ENCODE data around the gene AFF3. TPM values are rescaled to one million over a fixed set of nuclear protein-coding genes. Genes with fewer than 3 reads are reported as not detected.

AFF3 gene
- total and polyA plus RNA-seq, 4 donors, result 0.48 to 5.3 (median 2.3) TPM

DNA sequence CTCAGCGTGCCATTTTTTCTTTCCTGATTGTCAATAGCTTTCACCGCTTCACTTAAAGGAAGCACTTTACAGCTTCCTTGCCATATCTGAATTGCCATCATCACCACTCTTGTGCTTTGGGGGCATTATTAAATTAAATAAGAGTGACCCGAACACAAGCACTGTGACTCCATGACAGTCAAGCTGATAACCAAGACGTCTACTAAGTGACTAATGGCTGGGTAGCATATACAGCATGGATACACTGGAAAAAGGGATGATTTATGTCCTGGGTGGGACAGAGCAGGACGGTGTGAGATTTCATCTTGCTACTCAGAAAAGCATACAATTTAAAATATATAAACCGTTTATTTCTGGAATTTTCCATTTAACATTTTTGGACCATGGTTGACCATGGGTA is 24.3 kb upstream of the AFF3 start:
- H3K27me3 ChIP-seq (ENCODE audit: control insufficient read depth in 4 of 4, insufficient read depth in 4 of 4, low read length in 3 of 4), result no peaks in the 10 kb centered on the region
- H3K4me1 ChIP-seq (ENCODE audit: control insufficient read depth in 4 of 4, insufficient read depth in 4 of 4, low read length in 3 of 4), result no peaks in the 10 kb centered on the region
- H3K36me3 ChIP-seq (ENCODE audit: control insufficient read depth in 4 of 4, insufficient read depth in 3 of 4, low read depth in 1 of 4, low read length in 3 of 4), result no peaks in the 10 kb centered on the region
- H3K27ac ChIP-seq (ENCODE audit: low read depth in 1 of 2, low read length in 2 of 2), result no peak overlapping the region
- H3K9ac ChIP-seq (ENCODE audit: low read depth in 1 of 2, low read length in 2 of 2), result no peak overlapping the region
- 92% methylated on average over 6 of the region's 6 CpGs for WGBS
- no peaks in the 10 kb centered on the region for H3K9me3 ChIP-seq (ENCODE audit: control insufficient read depth in 4 of 4, low read length in 3 of 4)
- no peak for DNase-seq (ENCODE audit: low spot score)
- TF ChIP-seq, protein P1, sequence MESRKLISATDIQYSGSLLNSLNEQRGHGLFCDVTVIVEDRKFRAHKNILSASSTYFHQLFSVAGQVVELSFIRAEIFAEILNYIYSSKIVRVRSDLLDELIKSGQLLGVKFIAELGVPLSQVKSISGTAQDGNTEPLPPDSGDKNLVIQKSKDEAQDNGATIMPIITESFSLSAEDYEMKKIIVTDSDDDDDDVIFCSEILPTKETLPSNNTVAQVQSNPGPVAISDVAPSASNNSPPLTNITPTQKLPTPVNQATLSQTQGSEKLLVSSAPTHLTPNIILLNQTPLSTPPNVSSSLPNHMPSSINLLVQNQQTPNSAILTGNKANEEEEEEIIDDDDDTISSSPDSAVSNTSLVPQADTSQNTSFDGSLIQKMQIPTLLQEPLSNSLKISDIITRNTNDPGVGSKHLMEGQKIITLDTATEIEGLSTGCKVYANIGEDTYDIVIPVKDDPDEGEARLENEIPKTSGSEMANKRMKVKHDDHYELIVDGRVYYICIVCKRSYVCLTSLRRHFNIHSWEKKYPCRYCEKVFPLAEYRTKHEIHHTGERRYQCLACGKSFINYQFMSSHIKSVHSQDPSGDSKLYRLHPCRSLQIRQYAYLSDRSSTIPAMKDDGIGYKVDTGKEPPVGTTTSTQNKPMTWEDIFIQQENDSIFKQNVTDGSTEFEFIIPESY (IDR thresholded peaks at IDR 0.05), result no peak
- no peak for TF ChIP-seq RXRA (IDR thresholded peaks at IDR 0.05)
- TF ChIP-seq, protein P2, sequence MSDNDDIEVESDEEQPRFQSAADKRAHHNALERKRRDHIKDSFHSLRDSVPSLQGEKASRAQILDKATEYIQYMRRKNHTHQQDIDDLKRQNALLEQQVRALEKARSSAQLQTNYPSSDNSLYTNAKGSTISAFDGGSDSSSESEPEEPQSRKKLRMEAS (IDR thresholded peaks at IDR 0.05), result no peak
- no peak for TF ChIP-seq GABPA (IDR thresholded peaks at IDR 0.05 in 1 of 2, conservative IDR thresholded peaks at IDR 0.05 in 1 of 2)
- no peak for TF ChIP-seq TAF1 (conservative IDR thresholded peaks at IDR 0.05)
- no peak for TF ChIP-seq JUND (IDR thresholded peaks at IDR 0.05)
- H3K4me3 ChIP-seq (ENCODE audit: low read depth in 1 of 3, low read length in 3 of 3), result no peak overlapping the region

DNA sequence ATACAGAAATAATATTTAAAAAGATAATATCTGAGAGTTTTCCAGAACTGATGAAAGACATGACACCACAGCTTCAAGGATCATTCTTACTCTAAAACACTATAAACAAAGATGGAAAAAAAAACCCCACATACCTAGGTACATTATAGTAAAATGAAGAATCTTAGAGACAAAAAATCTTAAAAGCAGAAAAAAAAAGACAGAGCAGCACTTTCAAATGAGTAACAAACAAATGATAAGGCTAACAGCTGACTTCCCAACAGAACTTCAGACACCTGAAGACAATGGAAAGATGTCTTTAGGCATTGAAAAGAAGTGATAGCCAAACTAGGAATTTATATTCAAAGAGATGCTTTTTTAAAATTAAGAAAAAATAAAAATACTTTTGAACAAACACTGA is 21.2 kb upstream of the AFF3 start:
- Histone ChIP-seq H3K27me3 (ENCODE audit: control insufficient read depth in 4 of 4, insufficient read depth in 4 of 4, low read length in 3 of 4) (no peaks in the 10 kb centered on the region), H3K9ac (ENCODE audit: low read depth in 1 of 2, low read length in 2 of 2) (no peak overlapping the region), H3K4me1 (ENCODE audit: control insufficient read depth in 4 of 4, insufficient read depth in 4 of 4, low read length in 3 of 4) (no peaks in the 10 kb centered on the region), H3K9me3 (ENCODE audit: control insufficient read depth in 4 of 4, low read length in 3 of 4) (no peaks in the 10 kb centered on the region), H3K27ac (ENCODE audit: low read depth in 1 of 2, low read length in 2 of 2) (no peak overlapping the region), H3K4me3 (ENCODE audit: low read depth in 1 of 3, low read length in 3 of 3) (no peak overlapping the region), H3K36me3 (ENCODE audit: control insufficient read depth in 4 of 4, insufficient read depth in 3 of 4, low read depth in 1 of 4, low read length in 3 of 4) (no peaks in the 10 kb centered on the region)
- no peak for DNase-seq (ENCODE audit: low spot score)
- TF ChIP-seq TAF1 (conservative IDR thresholded peaks at IDR 0.05) (no peak), FOXA2 (IDR thresholded peaks at IDR 0.05) (no peak), NR2F2 (IDR thresholded peaks at IDR 0.05) (no peak), RXRA (IDR thresholded peaks at IDR 0.05) (no peak), GABPA (IDR thresholded peaks at IDR 0.05 in 1 of 2, conservative IDR thresholded peaks at IDR 0.05 in 1 of 2) (no peak), HNF4A (conservative IDR thresholded peaks at IDR 0.05) (no peak), RAD21 (IDR thresholded peaks at IDR 0.05) (no peak), EGR1 (IDR thresholded peaks at IDR 0.05; ENCODE audit: low read depth in 2 of 2) (no peak), JUND (IDR thresholded peaks at IDR 0.05) (no peak), FOXA1 (IDR thresholded peaks at IDR 0.05) (no peak), HNF4G (IDR thresholded peaks at IDR 0.05) (no peak), SP1 (IDR thresholded peaks at IDR 0.05) (no peak), YY1 (IDR thresholded peaks at IDR 0.05) (no peak)
- TF ChIP-seq, protein P3, sequence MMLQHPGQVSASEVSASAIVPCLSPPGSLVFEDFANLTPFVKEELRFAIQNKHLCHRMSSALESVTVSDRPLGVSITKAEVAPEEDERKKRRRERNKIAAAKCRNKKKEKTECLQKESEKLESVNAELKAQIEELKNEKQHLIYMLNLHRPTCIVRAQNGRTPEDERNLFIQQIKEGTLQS (IDR thresholded peaks at IDR 0.05), result no peak
- TF ChIP-seq, protein P2 (IDR thresholded peaks at IDR 0.05), result no peak
- TF ChIP-seq, protein P4, sequence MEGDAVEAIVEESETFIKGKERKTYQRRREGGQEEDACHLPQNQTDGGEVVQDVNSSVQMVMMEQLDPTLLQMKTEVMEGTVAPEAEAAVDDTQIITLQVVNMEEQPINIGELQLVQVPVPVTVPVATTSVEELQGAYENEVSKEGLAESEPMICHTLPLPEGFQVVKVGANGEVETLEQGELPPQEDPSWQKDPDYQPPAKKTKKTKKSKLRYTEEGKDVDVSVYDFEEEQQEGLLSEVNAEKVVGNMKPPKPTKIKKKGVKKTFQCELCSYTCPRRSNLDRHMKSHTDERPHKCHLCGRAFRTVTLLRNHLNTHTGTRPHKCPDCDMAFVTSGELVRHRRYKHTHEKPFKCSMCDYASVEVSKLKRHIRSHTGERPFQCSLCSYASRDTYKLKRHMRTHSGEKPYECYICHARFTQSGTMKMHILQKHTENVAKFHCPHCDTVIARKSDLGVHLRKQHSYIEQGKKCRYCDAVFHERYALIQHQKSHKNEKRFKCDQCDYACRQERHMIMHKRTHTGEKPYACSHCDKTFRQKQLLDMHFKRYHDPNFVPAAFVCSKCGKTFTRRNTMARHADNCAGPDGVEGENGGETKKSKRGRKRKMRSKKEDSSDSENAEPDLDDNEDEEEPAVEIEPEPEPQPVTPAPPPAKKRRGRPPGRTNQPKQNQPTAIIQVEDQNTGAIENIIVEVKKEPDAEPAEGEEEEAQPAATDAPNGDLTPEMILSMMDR (IDR thresholded peaks at IDR 0.05; ENCODE audit: low read depth, low read length, missing input control), result no peak
- TF ChIP-seq, protein P5, sequence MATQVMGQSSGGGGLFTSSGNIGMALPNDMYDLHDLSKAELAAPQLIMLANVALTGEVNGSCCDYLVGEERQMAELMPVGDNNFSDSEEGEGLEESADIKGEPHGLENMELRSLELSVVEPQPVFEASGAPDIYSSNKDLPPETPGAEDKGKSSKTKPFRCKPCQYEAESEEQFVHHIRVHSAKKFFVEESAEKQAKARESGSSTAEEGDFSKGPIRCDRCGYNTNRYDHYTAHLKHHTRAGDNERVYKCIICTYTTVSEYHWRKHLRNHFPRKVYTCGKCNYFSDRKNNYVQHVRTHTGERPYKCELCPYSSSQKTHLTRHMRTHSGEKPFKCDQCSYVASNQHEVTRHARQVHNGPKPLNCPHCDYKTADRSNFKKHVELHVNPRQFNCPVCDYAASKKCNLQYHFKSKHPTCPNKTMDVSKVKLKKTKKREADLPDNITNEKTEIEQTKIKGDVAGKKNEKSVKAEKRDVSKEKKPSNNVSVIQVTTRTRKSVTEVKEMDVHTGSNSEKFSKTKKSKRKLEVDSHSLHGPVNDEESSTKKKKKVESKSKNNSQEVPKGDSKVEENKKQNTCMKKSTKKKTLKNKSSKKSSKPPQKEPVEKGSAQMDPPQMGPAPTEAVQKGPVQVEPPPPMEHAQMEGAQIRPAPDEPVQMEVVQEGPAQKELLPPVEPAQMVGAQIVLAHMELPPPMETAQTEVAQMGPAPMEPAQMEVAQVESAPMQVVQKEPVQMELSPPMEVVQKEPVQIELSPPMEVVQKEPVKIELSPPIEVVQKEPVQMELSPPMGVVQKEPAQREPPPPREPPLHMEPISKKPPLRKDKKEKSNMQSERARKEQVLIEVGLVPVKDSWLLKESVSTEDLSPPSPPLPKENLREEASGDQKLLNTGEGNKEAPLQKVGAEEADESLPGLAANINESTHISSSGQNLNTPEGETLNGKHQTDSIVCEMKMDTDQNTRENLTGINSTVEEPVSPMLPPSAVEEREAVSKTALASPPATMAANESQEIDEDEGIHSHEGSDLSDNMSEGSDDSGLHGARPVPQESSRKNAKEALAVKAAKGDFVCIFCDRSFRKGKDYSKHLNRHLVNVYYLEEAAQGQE (IDR thresholded peaks at IDR 0.05), result no peak
- TF ChIP-seq, protein P1 (IDR thresholded peaks at IDR 0.05), result no peak

Data from liver (tissue), 9 donors.